ENCODE results near the gene ARF3.

DNA sequence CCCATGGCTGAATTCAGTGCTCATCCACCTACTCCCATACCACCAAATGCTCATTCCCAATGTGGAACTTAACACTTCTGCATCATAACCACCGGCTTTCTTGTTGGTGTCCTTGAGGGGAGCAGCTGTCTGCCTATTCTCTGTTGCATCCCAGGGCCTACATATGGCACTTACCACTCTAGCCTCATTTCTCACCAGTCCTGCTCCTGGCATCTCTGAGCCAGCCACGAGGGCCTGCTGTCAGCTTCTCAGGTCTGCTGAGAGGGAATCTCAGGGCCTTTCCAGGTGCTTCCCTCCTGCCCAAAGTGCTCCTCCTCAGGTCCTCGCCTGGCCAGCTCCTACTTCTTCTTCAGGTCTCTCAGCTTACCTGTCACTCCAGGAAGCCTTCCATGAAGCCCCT is 67.6 kb downstream of the ARF3 start:
- TF ChIP-seq SUZ12 (IDR thresholded peaks at IDR 0.05; ENCODE audit: extremely low read depth, insufficient read depth, insufficient read length) (no peak), YY1 (IDR thresholded peaks at IDR 0.05; ENCODE audit: insufficient read depth, insufficient read length) (no peak)

Data from NT2/D1 (cell line).